H9 (cell line): Measurements from ENCODE around the gene CTXN3. TPM values are rescaled to one million over a fixed set of nuclear protein-coding genes. Genes with fewer than 3 reads are reported as not detected.

Source experiments
- DNase-seq: peaks from one replicate; pipeline ENCODE4 v3.0.0-alpha.2; 2017
- H2AFZ ChIP-seq: one replicate; pipeline ENCODE4 v1.6.1; 2013; ENCODE audit warnings: mild to moderate bottlenecking, low read length, control low read depth, moderate library complexity
- H2AK5ac ChIP-seq: 2 replicates; pipeline ENCODE4 v1.6.1; 2013; ENCODE audit warnings: low read length, control low read depth, mixed read lengths; ENCODE audit not compliant: insufficient read length
- H2BK120ac ChIP-seq: one replicate; pipeline ENCODE4 v1.6.1; 2013; ENCODE audit warnings: low read depth, mild to moderate bottlenecking, low read length, control low read depth, inconsistent platforms; ENCODE audit not compliant: poor library complexity, severe bottlenecking
- H2BK12ac ChIP-seq: 2 replicates; pipeline ENCODE4 v1.6.1; 2013; ENCODE audit warnings: low read length, control low read depth, mixed read lengths, low read depth; ENCODE audit not compliant: insufficient read length
- H2BK15ac ChIP-seq: 2 replicates; pipeline ENCODE4 v1.6.1; 2013; ENCODE audit warnings: low read depth, low read length, control low read depth
- H2BK20ac ChIP-seq: one replicate; pipeline ENCODE4 v1.6.1; 2013; ENCODE audit warnings: low read depth, mild to moderate bottlenecking, low read length, control low read depth, inconsistent platforms; ENCODE audit not compliant: poor library complexity, severe bottlenecking
- H2BK5ac ChIP-seq: 2 replicates; pipeline ENCODE4 v1.6.1; 2013; ENCODE audit warnings: low read length, control low read depth, mixed read lengths; ENCODE audit not compliant: insufficient read length
- H3K14ac ChIP-seq: 2 replicates; pipeline ENCODE4 v1.6.1; 2013; ENCODE audit warnings: low read length, control low read depth; ENCODE audit not compliant: insufficient read depth
- H3K18ac ChIP-seq: 2 replicates; pipeline ENCODE4 v1.6.1; 2013; ENCODE audit warnings: low read depth, mild to moderate bottlenecking, mixed read lengths, low read length, control low read depth; ENCODE audit not compliant: insufficient read length
- H3K23ac ChIP-seq: 2 replicates; pipeline ENCODE4 v1.6.1; 2013; ENCODE audit warnings: low read length, control low read depth, mixed read lengths, low read depth; ENCODE audit not compliant: insufficient read length
- H3K23me2 ChIP-seq: 2 replicates; pipeline ENCODE4 v1.6.1; 2013; ENCODE audit warnings: low read depth, mild to moderate bottlenecking, mixed read lengths, low read length, control low read depth; ENCODE audit not compliant: insufficient read length, poor library complexity, severe bottlenecking
- H3K27ac ChIP-seq: 2 replicates; pipeline ENCODE4 v1.5.1; 2013; ENCODE audit warnings: low read length, control low read depth, mixed read lengths, low read depth; ENCODE audit not compliant: insufficient read length
- H3K27me3 ChIP-seq: 2 replicates; pipeline ENCODE4 v1.6.1; 2013; ENCODE audit warnings: low read length, control low read depth, inconsistent platforms; ENCODE audit not compliant: insufficient read depth
- H3K4ac ChIP-seq: 2 replicates; pipeline ENCODE4 v1.6.1; 2013; ENCODE audit warnings: low read depth, mild to moderate bottlenecking, control low read depth, inconsistent platforms, low read length, moderate library complexity
- H3K4me1 ChIP-seq: 2 replicates; pipeline ENCODE4 v1.6.1; 2013; ENCODE audit warnings: low read length, control low read depth, inconsistent platforms; ENCODE audit not compliant: insufficient read depth
- H3K4me2 ChIP-seq: 2 replicates; pipeline ENCODE4 v1.6.1; 2013; ENCODE audit warnings: low read length, control low read depth, mixed read lengths; ENCODE audit not compliant: insufficient read length, insufficient read depth
- H3K56ac ChIP-seq: 2 replicates; pipeline ENCODE4 v1.6.1; 2013; ENCODE audit warnings: low read depth, mild to moderate bottlenecking, mixed read lengths, low read length, control low read depth; ENCODE audit not compliant: insufficient read length
- H3K79me1 ChIP-seq: 2 replicates; pipeline ENCODE4 v1.6.1; 2013; ENCODE audit warnings: low read depth, mild to moderate bottlenecking, moderate library complexity, low read length, control low read depth, inconsistent platforms; ENCODE audit not compliant: insufficient read depth, poor library complexity, severe bottlenecking
- H3K79me2 ChIP-seq: 2 replicates; pipeline ENCODE4 v1.6.1; 2013; ENCODE audit warnings: low read length, control low read depth, inconsistent platforms; ENCODE audit not compliant: insufficient read depth
- H3K9ac ChIP-seq: 2 replicates; pipeline ENCODE4 v1.6.1; 2013; ENCODE audit warnings: low read length, control low read depth, mixed read lengths; ENCODE audit not compliant: insufficient read length; ENCODE audit errors: extremely low read depth
- H3K9me3 ChIP-seq: one replicate; pipeline ENCODE4 v1.6.1; 2013; ENCODE audit warnings: low read depth, low read length, inconsistent platforms; ENCODE audit not compliant: control insufficient read depth
- H3T11ph ChIP-seq: one replicate; pipeline ENCODE4 v1.6.1; 2013; ENCODE audit warnings: mild to moderate bottlenecking, low read length, control low read depth, inconsistent platforms
- H4K20me1 ChIP-seq: one replicate; pipeline ENCODE4 v1.6.1; 2013; ENCODE audit not compliant: control insufficient read depth, insufficient read length, insufficient read depth
- H4K5ac ChIP-seq: 2 replicates; pipeline ENCODE4 v1.6.1; 2013; ENCODE audit warnings: low read depth, mild to moderate bottlenecking, mixed read lengths, low read length, control low read depth; ENCODE audit not compliant: insufficient read length
- H4K8ac ChIP-seq: replicated peaks from 2 replicates; pipeline ENCODE4 v1.6.1; 2013; ENCODE audit warnings: low read length, control low read depth, mixed read lengths, low read depth; ENCODE audit not compliant: insufficient read length
- H4K91ac ChIP-seq: 2 replicates; pipeline ENCODE4 v1.6.1; 2013; ENCODE audit warnings: low read depth, mild to moderate bottlenecking, moderate library complexity, mixed read lengths, low read length, control low read depth; ENCODE audit not compliant: insufficient read length
- H3K27ac Mint-ChIP-seq, 3 experiments: 2 replicates in 2 of 3; 3 replicates in 1 of 3; pipeline ENCODE4 v1.8.0; 2020 to 2021; ENCODE audit warnings: mixed read lengths in 3 of 3, mild to moderate bottlenecking in 1 of 3, moderate library complexity in 1 of 3
- H3K27me3 Mint-ChIP-seq: 2 replicates; pipeline ENCODE4 v1.8.0; 2021; ENCODE audit warnings: low read depth, mild to moderate bottlenecking, moderate library complexity, mixed read lengths
- H3K36me3 Mint-ChIP-seq, 3 experiments: 2 replicates in 2 of 3; 3 replicates in 1 of 3; pipeline ENCODE4 v1.8.0; 2020 to 2021; ENCODE audit warnings: low read depth in 3 of 3, mixed read lengths in 3 of 3; ENCODE audit not compliant: insufficient read depth in 1 of 3
- H3K4me1 Mint-ChIP-seq, 2 experiments: 2 replicates each; pipeline ENCODE4 v1.8.0; 2020; ENCODE audit warnings: mixed read lengths in 2 of 2
- H3K4me3 Mint-ChIP-seq, 2 experiments: 2 replicates in 1 of 2; 3 replicates in 1 of 2; pipeline ENCODE4 v1.8.0; 2020 to 2021; ENCODE audit warnings: mild to moderate bottlenecking in 2 of 2, mixed read lengths in 2 of 2, moderate library complexity in 1 of 2
- H3K9me3 Mint-ChIP-seq, 2 experiments: 2 replicates in 1 of 2; 3 replicates in 1 of 2; pipeline ENCODE4 v1.8.0; 2020; ENCODE audit warnings: mild to moderate bottlenecking in 2 of 2, mixed read lengths in 2 of 2, moderate library complexity in 1 of 2
- CTCF ChIP-seq: fragments of 200-600 bp; sonication (generic); conservative IDR thresholded peaks from 3 replicates; pipeline ENCODE4 v1.8.0; 2021; ENCODE audit warnings: antibody characterized with exemption, mild to moderate bottlenecking
- WGBS: extraction: QIAGEN DNeasy Blood & Tissue Kit; methylation state at CpG from one replicate; pipeline ENCODE4 v1.1.7; 2013; ENCODE audit warnings: missing lambda C conversion rate, low lambda C conversion rate, mixed read lengths; ENCODE audit not compliant: insufficient read length; ENCODE audit errors: extremely low coverage; 5-methylcytosine and 5-hydroxymethylcytosine counted together
- total RNA-seq: library from RNA; stranded (reverse); gene quantifications from 2 replicates; pipeline ENCODE4 v1.2.1, GENCODE V29; 2021

Gene CTXN3
- total RNA-seq, 1 experiment from 2014 or later: not detected

- Mint-ChIP-seq H3K27me3 (no peaks in the 10 kb centered on the region; the same call in 1 of the 2 replicates), H3K27ac (no peak overlapping the region), H3K4me3 (no peak overlapping the region), H3K4me1 (peaks cover 18 to 20% of the 10 kb centered on the region in 2 experiments), H3K36me3 (no peaks in the 10 kb centered on the region), H3K9me3 (no peaks in the 10 kb centered on the region)
- Histone ChIP-seq H3T11ph (no peak overlapping the region), H3K4me2 (no peak overlapping the region), H3K79me2 (no peaks in the 10 kb centered on the region), H4K91ac (no peak overlapping the region), H4K20me1 (no peaks in the 10 kb centered on the region), H2BK5ac (no peak overlapping the region), H3K23me2 (no peaks in the 10 kb centered on the region), H2BK15ac (no peak overlapping the region), H3K9me3 (no peaks in the 10 kb centered on the region), H3K14ac (no peak overlapping the region), H2BK12ac (no peak overlapping the region), H3K23ac (no peak overlapping the region), H3K9ac (no peak overlapping the region), H3K27ac (no peak overlapping the region), H2BK120ac (no peak overlapping the region), H4K8ac (no peak overlapping the region), H3K56ac (no peak overlapping the region), H3K27me3 (no peaks in the 10 kb centered on the region; the same call in 1 of the 2 replicates), H3K18ac (no peak overlapping the region), H3K4ac (no peak overlapping the region), H3K4me1 (peaks cover 8% of the 10 kb centered on the region; the same call in 1 of the 2 replicates), H2AK5ac (no peak overlapping the region), H4K5ac (no peak overlapping the region), H2AFZ (no peak overlapping the region), H3K79me1 (no peaks in the 10 kb centered on the region), H2BK20ac (no peak overlapping the region)
- no peak for TF ChIP-seq CTCF
- no CpG with 5 or more reads among the region's 1 CpG for WGBS
- DNase-seq: no peak
Measured at GRCh38 chr5:127601111-127601510, 47.8 kb upstream of the CTXN3 start.
